ENCODE results near the gene PPARA.

Gene PPARA

DNA sequence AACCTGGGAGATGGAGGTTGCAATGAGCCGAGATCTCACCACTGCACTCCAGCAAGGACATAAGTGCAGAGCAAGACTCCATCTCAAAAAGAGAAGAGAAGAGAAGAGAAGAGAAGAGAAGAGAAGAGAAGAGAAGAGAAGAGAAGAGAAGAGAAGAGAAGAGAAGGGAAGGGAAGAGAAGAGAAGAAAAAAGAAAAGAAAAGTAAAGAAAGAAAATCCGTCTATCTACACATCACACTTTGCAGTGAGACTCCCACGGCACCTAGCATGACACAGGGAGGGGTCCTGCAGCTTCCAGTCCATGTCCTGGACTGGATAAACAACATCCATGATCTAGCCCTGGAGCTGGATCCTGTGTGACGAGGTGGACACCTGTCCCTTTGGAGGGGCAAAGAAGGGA lies 4.0 kb upstream of the PPARA start:
- no peak for DNase-seq

DNA sequence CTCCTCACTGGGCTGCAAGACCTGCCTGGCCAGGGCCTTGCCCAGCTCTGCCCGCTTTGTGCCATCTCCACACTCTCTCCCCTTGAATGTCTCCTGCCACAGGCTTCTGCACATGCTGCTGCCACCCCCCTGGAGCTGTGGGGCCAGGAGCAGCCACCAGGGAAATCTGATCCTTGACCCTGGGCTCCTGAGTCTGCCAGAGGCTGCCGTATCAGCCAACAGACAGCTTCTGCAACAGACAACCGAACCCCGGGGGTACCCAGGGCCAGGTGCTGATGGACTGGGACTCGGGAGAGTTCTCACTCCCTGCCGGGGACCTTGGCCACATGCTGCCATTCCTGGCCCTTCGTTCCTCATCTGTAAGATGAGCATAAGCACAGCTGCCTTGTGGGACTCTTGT lies 3.3 kb upstream of the PPARA start:
- DNase-seq = no peak

DNA sequence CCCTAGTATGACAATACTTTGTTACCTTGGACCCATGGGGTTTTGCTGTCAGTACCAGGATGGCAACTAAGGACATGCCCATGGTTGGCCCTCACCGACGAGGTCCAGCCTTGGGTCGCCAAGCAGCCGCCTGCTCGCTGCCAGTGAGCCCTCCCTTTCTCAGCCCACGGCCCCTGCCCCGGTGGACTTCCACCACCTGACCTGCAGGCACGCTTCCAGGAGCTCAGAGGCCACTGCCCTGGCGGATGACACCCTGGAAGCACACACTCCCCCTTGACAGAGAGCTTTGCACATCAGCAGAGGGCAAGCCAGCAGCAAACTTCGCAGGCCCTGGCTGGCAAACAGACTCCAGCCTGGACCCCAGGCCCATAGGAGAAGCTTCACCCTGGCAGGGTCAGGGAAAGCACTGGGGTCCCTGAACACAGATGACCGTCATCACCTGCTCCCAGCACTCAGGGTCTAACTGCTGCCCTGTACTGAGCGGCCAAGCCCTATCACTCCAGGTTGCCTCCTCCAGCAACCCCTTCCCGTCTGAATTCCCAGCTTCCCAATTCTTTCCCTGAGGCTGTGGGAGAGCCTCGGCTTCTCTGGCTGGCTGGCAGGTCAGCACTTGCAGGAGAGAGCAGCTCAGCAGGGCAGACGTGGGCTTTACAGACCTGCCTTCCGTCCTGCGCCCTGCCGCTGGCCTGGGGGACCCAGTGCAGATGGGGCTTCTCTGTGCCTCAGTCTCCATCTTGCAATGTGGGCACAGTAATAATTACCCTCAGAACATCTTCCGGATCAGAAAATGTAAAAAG lies 2.7 kb upstream of the PPARA start:
- DNase-seq = no peak

DNA sequence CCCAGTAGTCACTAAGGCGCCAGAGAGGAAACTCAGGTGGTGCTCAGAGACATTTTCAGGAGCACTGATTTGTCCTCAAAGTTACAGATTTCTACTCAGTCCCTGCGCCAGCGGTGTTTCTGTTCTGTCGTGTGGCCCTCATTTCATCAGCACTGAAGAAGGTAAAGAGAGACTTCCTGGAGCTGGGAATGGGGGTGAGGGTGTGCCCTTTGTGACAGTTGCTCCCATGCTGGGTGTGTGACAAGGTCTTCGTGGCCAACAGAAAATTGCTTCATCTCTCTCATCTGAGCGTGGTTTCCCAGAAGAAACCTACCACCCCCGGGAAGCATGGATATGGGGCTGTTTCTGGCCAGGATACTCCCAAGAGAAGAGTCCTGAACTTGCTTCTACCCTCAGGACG lies 2.0 kb upstream of the PPARA start:
- DNase-seq = no peak

DNA sequence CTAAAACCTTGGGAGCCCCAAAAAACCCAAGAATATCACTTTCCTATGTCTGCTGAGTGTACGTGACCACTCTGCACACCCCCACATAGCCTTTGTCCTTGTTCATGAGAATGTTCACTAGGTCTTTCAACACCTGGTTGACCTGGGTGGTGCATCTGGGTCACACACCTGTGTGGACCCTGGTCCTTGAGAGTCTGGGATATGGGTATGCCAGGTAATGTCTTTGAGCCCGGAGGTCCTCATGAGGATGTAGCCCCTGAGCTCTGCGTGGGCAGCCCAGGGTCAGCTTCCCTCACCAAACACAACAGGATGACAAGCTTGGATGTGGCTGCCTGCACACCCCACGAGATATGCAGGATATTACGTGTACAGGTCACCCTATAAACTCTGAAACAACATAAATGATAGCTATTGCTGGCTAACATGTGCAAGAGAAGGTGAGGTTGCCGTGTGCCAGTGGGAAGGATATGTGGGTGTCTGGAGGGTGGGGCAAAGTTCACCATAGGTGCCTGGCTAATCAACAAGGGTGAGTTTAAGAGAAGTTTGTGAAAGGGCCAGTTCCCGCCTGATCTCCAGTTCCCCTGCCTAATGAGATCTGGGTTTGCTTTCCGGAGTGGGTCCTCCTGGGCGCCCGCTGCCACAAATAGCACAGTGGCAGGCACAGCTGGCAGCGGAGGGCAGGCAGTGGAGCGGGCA lies 1.4 kb upstream of the PPARA start:
- DNase-seq = no peak

DNA sequence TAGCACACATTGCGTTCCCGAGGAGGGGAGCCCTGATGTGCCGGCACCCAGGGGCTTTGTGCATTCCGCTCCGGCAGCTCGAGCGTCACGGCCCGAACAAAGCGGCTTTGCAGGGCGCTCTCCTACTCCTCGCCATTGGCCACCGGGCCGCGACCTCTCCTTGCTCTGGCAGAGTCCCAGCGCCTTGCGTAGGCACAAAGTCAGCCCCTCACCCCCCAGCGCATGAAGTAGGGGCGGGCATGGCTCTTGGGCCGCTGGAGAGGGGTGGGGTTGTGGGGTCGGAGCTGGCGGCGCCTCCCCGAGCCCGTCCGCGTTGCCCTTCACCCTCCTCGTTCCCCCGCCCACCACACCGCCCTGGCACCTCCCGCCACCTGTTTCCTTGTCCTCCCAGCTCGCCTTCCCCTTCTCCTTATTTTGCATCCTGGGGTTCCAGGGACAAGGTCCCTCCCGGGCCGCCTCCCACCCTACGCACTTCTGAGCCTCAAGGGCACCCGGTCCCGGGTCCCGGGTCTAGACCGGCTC lies 753 bp upstream of the PPARA start:
- peak; percentile 5 for DNase-seq

DNA sequence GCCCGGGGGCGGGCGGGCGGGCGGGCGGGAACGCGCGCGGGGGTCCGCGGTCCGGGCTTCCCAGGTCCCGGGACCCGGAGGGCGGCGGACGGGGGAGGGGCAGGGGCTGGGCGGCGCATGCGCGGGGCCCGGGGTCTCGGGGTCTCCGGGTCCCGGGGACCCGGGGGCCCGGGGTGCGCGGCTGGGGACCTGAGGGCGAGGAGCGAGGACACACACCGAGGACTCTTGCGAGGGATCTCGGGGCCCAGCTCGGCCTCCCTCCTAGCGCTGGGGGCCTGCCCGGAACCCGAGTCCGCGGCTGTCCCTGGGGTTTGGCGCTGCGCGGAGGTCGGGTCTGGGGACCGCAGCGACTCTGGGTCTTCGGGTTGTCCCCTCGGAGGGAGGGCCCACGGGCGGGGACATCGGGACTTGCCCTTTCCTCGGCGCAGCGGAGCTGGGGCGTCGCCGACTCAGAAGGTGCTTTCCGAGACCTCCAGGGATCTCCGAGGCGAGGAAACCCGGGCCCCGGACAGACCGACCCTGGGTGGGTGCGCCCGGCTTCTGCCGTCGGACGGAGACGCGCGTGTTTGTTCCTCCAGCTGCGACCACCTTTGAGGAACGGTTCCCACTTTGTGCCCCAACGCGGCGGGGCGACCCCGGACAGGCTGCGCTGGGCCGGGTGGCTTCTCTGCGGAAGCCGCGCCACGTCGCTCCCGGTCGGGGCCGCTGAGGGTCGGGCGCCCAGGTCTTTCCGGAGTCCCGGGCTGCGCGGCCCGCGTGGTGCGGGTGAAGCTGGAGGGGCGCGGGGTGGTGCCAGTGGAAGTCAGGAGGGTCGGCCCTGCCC lies 540 bp downstream of the PPARA start:
- DNase-seq = no peak

DNA sequence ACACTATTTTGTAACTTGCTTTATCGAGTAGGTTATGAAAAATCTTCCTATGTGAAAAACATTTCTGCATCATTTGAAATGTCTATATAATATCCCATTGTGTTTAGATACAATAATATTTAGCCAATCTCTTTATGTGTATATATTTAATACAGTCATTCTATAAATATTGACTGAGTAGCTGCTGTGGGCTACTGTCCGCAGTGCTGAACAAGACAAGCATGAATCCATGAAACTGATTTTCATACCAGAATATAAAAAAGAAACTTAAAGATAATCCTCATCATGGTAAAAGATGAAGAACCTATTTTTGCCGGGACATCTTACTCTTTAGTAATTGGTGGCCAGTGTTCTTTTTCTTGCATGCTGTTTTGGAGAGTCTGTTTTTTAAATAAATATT lies 3.6 kb downstream of the PPARA start:
- no peak for DNase-seq

DNA sequence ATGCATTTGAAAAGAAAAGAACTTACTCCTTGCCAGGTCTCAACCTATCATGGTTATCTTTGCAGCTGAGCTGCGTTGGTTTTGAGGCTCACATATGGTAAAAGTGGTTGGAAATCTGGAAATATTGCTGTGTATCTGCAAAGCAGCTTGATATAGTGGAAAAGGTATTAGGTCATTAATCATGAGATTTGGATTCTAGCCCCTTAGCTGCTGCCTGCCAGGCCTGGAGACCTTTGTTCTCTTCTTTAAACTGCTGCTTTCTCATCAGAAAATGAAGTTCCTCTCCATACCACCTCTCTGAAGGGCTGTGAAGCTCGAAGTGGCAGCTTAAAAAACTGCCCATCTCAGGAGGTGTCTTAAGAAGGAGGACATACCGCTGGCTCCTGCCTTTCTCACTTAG lies 5.7 kb downstream of the PPARA start:
- no peak for DNase-seq

DNA sequence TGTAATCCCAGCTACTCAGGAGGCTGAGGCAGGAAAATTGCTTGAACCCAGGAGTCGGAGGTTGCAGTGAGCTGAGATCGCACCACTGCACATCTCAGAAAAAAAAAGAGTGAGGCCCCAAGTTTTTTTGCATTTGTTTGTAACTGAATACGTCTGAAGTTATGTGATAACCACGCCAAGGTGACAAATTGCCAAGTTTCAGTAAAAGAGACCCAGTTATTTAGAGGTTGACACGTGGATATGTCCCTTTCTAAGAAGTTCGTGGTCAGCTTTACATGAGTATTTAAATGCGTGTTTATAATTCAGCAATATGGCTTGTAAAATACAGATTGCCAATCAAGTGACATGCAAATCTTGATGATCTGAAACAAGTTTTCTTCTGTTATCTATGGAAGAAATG lies 8.0 kb downstream of the PPARA start:
- DNase-seq = no peak

DNA sequence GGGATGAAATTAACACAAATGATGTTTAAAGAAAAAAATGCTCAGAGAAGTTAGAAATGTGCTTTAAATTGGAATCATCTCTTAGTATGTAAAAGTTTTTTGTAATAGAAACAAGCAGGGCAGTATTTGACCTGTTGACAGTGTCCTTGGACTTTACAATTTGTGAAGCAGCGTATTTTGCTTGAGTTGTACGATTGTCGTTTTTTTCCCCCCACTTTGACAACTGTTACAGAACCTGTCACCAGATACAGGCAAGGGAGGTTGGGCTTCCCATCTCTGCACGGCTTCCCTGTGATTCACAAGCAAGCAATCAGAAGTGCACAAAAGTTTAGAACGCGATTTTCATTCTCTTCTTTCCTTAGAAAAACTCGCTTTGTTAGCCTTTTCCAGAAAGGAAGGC lies 8.9 kb downstream of the PPARA start:
- no peak for DNase-seq

DNA sequence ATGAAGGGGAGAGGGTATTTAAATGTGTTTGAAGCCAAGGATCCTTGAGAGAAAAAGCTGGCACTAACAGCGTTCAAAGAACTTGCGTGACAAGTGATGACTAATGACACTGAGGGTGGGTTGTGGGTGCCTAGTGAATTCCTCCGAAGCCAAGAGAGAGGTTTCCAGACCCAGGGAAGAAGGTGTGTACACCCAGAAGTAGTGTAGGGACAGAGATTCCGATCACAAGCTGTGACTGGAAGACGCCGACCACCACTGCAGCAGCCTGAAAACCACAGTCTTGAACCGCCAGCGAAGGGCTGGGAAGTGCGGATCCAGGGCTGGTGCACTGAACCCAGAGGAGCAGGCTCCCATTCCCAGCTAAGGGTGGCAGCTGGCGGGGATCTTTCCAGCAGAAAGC lies 9.5 kb downstream of the PPARA start:
- no peak for DNase-seq

DNA sequence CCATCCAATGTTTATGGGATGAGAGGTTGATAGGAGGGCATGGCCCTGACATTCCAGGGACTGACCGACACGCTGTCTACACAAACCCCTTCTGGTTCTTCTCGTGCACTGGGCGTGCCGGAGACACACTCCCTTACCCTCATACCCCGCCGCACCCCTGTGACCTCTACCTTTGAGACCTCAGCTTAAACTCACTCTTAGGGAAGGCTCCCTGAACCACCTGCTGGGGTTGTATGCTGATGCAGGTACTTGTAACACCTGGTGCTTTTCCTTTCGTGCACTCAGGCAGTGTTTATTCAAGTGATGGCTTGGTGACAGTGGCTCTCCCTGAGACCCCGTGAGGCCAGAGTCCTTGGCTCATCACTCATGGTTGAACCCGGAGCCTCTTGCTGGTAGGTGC lies 12.0 kb downstream of the PPARA start:
- no peak for DNase-seq

DNA sequence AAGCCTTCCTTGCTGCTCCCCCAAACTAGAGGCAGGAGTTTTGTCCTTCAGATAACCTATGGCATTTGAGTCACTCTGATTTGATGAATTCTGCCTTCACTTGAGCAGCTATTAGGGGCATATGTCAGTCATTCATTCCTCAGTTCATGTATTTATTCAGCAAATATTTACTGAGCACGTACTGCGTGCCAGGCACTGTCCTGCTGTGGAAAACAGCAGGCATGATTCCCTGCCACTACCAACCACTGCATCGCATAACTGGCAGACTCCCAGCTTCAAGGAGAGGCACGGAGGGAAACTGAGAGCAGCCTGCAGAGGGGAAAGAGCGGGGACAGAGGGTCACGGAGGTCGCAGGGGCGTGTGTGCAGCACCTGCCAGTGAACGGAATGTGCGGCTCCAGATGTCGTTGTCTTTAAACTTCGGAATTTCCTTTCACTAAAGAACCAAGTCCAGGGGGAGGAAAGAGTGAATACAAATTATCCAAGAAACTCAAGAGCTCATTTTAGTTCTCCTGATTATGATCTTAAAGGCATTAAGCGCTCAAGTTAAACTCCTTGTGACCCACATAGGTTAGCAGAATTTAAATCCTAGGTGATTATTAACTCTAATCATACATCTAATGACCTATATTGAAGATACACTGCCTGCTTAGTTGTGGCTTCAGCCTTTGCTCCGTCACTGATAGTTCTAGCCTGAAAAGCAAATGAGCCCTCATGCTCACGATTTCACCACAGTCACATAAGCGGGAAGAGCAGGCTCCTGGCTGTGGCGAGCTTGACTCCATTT lies 12.6 kb downstream of the PPARA start:
- DNase-seq = no peak

DNA sequence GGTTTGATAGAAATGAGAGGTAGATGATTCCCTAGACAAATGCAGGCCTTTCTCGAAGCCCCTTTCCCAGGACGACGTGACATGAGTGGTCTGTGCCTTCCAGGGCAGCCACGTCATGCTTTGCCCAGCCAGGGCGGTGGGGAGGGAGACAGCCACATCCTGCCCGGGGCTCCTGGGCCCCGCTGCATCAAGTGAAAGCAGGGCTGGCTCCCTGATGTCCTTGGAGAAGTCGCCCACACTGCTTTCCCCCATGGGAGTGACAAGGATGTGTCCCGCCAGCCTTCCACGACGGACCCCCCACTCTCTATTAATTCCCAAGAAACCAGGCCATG lies 13.2 kb downstream of the PPARA start:
- DNase-seq = no peak

DNA sequence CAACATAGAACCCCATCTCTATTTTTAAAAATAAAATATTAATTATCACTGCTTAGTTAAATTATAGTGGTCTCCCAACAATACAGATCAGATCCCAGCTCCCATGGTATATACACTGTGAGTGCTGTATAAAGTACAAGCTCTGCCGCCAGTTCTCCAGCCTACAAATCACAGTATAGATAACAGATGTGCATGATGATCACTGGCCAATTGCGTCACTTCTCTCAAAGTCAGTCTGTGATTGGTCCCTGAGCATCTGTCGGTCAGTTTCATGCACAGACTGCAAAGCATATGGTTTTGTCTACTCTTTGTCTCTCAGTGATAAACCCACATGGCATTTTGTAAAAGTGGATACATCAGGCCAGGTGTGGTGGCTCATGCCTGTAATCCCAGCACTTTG lies 15.7 kb downstream of the PPARA start:
- DNase-seq = peak; percentile 54

DNA sequence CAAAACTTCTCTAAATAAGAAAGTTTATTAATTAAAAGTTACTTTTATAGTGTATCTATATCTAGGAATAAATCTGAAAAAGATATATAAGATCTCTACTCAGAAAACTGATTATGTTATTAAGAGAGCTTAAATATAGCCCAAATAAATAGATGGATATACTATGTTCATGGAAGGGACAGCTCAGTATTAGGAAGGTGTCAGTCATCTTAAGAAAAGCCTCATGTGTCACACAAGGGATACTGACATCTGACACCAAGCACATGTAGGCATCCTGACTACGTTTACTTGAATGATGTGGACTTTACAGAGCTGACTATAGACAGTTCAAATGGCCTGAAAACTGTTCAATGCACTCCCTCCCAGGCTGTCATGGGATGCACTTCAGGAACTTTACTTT lies 19.3 kb downstream of the PPARA start:
- DNase-seq = no peak

DNA sequence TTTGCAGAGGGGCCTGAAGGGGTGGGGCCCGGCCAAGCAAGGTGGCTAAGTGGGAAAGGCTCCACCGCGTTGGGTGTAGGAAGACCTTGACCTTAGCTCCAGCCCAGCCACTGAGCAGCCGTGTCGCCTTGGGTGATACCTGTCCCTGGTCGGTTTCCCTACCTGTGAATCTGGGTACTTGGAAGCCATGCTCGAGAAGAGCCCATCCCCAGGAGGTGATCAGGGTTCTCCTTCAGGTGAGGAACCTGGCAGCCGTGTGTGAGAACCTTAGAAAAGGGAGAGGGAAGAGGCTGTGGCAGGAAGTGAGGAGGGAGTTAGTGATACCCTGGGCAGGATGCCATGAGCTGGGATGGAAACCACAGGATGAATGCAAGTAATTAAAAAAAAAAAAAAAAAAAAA lies 21.6 kb downstream of the PPARA start:
- no peak for DNase-seq

DNA sequence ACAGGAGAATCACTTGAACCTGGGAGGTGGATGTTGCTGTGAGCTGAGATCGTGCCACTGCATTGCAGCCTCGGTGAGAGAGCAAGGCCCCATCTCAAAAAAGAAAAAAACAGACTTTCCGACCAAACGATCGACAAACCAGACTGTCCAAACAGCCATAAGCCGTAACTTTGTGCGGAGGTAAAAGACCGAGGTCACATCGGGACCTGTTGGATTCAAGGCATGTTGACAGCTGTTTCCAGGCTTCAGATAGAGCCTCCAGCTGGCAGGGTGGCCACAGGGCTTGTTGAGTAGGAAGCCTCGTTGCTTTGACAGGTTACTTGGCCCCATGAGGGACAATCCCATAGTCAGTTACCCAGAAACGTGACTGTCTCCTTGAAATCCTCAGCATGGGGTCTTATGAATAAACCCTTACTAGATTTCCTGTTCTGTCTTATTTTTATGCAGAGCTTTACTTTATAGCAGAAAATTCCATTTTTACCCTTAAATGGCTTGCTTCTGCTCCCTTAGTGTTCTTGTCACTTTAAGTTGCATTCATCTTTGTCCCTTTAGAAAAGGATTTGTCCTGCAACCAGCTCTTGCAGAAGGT lies 22.3 kb downstream of the PPARA start:
- DNase-seq = no peak

DNA sequence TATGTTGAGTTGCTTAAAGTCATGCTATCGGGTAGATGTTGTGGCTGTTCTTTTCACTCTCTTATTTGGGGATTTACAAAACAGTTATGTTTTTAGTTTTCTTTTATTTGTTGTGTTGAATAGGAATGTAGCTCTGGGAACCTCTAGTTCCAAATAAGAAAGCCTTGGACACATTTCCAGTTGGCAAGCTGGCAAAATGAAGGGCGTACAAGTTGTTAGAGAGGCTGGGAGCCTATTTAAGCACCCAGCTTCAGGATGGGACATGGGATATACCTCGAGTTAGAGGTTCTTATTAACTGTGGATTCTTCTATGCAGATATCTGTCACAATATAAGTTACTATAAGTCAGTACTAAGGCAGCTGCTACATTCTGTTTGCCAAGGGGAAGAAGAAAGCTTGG lies 22.8 kb downstream of the PPARA start:
- DNase-seq = no peak

DNA sequence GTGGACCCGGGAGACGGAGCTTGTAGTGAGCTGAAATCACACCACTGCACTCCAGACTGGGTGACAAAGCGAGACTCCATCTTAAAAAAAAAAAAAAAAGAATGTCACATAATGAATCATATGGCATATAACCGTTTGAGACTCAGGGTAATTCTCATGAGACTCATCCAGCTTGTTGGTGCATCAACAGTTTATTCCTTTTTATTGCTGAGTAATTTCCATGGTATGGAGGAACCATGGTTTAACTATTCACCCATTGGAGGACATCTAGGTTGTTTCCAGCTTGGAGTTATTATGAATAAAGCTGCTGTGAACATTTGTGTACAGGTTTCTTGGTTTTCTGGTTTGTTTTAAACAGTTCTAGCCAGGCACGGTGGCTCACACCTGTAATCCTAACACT lies 25.3 kb downstream of the PPARA start:
- DNase-seq = no peak

DNA sequence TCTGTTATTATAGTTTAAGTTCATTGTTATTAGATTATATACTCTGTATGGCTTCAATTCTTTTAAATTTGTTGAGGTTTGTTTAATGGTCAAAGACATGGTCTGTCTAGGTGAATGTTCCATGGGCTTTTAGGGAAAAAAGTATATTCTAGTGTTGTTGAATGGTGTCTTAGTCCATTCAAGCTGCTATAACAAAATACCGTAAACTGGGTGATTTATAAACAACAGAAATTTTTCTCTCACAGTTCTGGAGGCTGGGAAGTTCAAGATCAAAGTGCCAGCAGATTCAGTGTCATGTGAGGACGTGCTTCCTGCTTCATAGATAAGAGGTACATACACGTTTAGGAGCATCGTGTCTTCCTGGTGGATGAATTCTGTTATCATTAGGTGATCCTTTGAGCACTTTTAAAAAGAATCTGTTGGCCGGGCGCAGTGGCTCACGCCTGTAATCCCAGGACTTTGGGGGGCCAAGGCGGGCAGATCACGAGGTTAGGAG lies 26.2 kb downstream of the PPARA start:
- no peak for DNase-seq
